GM23248 (cell line): ENCODE data around the gene ABCB11. TPM values are rescaled to one million over a fixed set of nuclear protein-coding genes. Genes with fewer than 3 reads are reported as not detected.

ENCODE experiments used
- DNase-seq: peaks from one replicate; pipeline ENCODE4 v3.0.0-alpha.2; 2015
- H2AFZ ChIP-seq: fragments of 200-600 bp; sonication (generic); 2 replicates; pipeline ENCODE4 v1.6.1; 2016; ENCODE audit warnings: antibody characterized with exemption
- H3F3A ChIP-seq: fragments of 200-600 bp; sonication (generic); 2 replicates; pipeline ENCODE4 v1.6.1; 2016; ENCODE audit warnings: mild to moderate bottlenecking, antibody characterized with exemption, mixed run types; ENCODE audit not compliant: insufficient read depth
- H3K27ac ChIP-seq: fragments of 200-600 bp; sonication (generic); 2 replicates; pipeline ENCODE4 v1.5.1; 2016; ENCODE audit warnings: mild to moderate bottlenecking
- H3K27me3 ChIP-seq: fragments of 200-600 bp; sonication (generic); replicated peaks from 2 replicates; pipeline ENCODE4 v1.6.1; 2016; ENCODE audit warnings: mild to moderate bottlenecking; ENCODE audit not compliant: insufficient read depth
- H3K36me3 ChIP-seq: fragments of 200-600 bp; sonication (generic); 2 replicates; pipeline ENCODE4 v1.6.1; 2016; ENCODE audit warnings: low read depth, mild to moderate bottlenecking
- H3K4me1 ChIP-seq: fragments of 200-600 bp; sonication (generic); 2 replicates; pipeline ENCODE4 v1.6.1; 2016; ENCODE audit warnings: mild to moderate bottlenecking; ENCODE audit not compliant: insufficient read depth
- H3K4me2 ChIP-seq: fragments of 200-600 bp; sonication (generic); one replicate; pipeline ENCODE4 v1.6.1; 2016; ENCODE audit warnings: mild to moderate bottlenecking; ENCODE audit not compliant: unreplicated experiment
- H3K4me3 ChIP-seq: fragments of 200-600 bp; sonication (generic); 2 replicates; pipeline ENCODE4 v1.5.1; 2016; ENCODE audit warnings: mild to moderate bottlenecking
- H3K79me2 ChIP-seq: fragments of 200-600 bp; sonication (generic); 2 replicates; pipeline ENCODE4 v1.6.1; 2016; ENCODE audit warnings: mild to moderate bottlenecking; ENCODE audit not compliant: insufficient read depth
- H3K9ac ChIP-seq: fragments of 200-600 bp; sonication (generic); 2 replicates; pipeline ENCODE4 v1.6.1; 2016; ENCODE audit warnings: mild to moderate bottlenecking
- H3K9me2 ChIP-seq: fragments of 200-600 bp; sonication (generic); 2 replicates; pipeline ENCODE4 v1.6.1; 2016; ENCODE audit warnings: mixed run types, mild to moderate bottlenecking, moderate library complexity; ENCODE audit not compliant: insufficient read depth
- H3K9me3 ChIP-seq: fragments of 200-600 bp; sonication (generic); one replicate; pipeline ENCODE4 v1.6.1; 2017; ENCODE audit warnings: low read depth
- H4K20me1 ChIP-seq: fragments of 200-600 bp; sonication (generic); 2 replicates; pipeline ENCODE4 v1.6.0; 2016; ENCODE audit not compliant: insufficient read depth
- EZH2 ChIP-seq: fragments of 200-600 bp; sonication (generic); IDR thresholded peaks from 2 replicates; pipeline ENCODE4 v1.6.1; 2018; ENCODE audit warnings: antibody characterized with exemption, mild to moderate bottlenecking; ENCODE audit not compliant: insufficient read depth, poor library complexity, severe bottlenecking
- EZH2phosphoT487 ChIP-seq: fragments of 200-600 bp; sonication (generic); IDR thresholded peaks from 2 replicates; pipeline ENCODE4 v1.6.1; 2018; ENCODE audit warnings: antibody characterized with exemption, moderate library complexity, mild to moderate bottlenecking, low read depth; ENCODE audit not compliant: insufficient read depth
- WGBS, 2 experiments: methylation state at CpG; one replicate each; pipeline ENCODE4 v1.1.6; 2015 to 2017; ENCODE audit warnings: low lambda C conversion rate in 2 of 2, low coverage in 1 of 2; ENCODE audit errors: missing lambda C conversion rate in 2 of 2; 5-methylcytosine and 5-hydroxymethylcytosine counted together
- in situ Hi-C: fragments of 300-500 bp; cut with MboI; formaldehyde crosslinking; loops from 2 replicates; pipeline ENCODE4 v1.15.0; 2020
- polyA plus RNA-seq: library from polyadenylated mRNA; unstranded; fragments of >200 nt; fragmentation: Nextera tagmentation; extraction: Ambion mirVana; gene quantifications from 2 replicates; pipeline ENCODE4 v1.2.1, GENCODE V29; 2016
- total RNA-seq: library from RNA; depleted of rRNA; stranded (reverse); fragments of >200 nt; shearing (Covaris generic); gene quantifications from 2 replicates; pipeline ENCODE4 v1.2.3, GENCODE V29; 2014

ABCB11 gene
- total and polyA plus RNA-seq, 2 experiments from 2014 or later: not detected

- Histone ChIP-seq H3K4me2 (no peak overlapping the region), H3K9me3 (no peaks in the 10 kb centered on the region), H2AFZ (no peak overlapping the region), H3K36me3 (no peaks in the 10 kb centered on the region), H4K20me1 (no peaks in the 10 kb centered on the region; the same call in 1 of the 2 replicates), H3K79me2 (no peaks in the 10 kb centered on the region), H3K9me2 (no peaks in the 10 kb centered on the region), H3K4me1 (peaks cover 6% of the 10 kb centered on the region; the same call in 1 of the 2 replicates), H3F3A (0 out of 2 replicates have a peak, but pooled peaks cover 4% of the 10 kb centered on the region), H3K9ac (no peak overlapping the region), H3K27me3 (no peaks in the 10 kb centered on the region), H3K27ac (no peak overlapping the region), H3K4me3 (no peak overlapping the region)
- no peak for DNase-seq
- in situ Hi-C loops: no loop called here
- TF ChIP-seq EZH2: no peak
- no peak for TF ChIP-seq EZH2phosphoT487
- 6 to 20% methylated on average over 3 of the region's 3 CpGs for WGBS, 2 experiments
These were observed 23.8 kb downstream of the ABCB11 start for GRCh38 chr2:169007356-169007755.

GRCh38 chr2:169006665-169007064 lies 24.5 kb downstream of the ABCB11 start:
- Histone ChIP-seq H3K27me3 (no peaks in the 10 kb centered on the region), H3K4me3 (no peak overlapping the region), H4K20me1 (no peaks in the 10 kb centered on the region), H2AFZ (no peak overlapping the region), H3K36me3 (no peaks in the 10 kb centered on the region), H3K4me2 (no peak overlapping the region), H3K4me1 (no peaks in the 10 kb centered on the region), H3K9ac (no peak overlapping the region), H3F3A (no peaks in the 10 kb centered on the region), H3K79me2 (no peaks in the 10 kb centered on the region), H3K9me2 (no peaks in the 10 kb centered on the region), H3K9me3 (no peaks in the 10 kb centered on the region), H3K27ac (no peak overlapping the region)
- 29 to 45% methylated on average over 5 of the region's 5 CpGs for WGBS, 2 experiments
- TF ChIP-seq EZH2 (no peak), EZH2phosphoT487 (no peak)
- DNase-seq: no peak
- in situ Hi-C loops: no loop called here

- no peaks in the 10 kb centered on the region for H3K9me2 ChIP-seq
- TF ChIP-seq EZH2phosphoT487: no peak
- TF ChIP-seq EZH2: no peak
- H3K9ac ChIP-seq: no peak overlapping the region
- H3F3A ChIP-seq: no peaks in the 10 kb centered on the region
- H3K4me3 ChIP-seq: no peak overlapping the region
- H3K27me3 ChIP-seq: no peaks in the 10 kb centered on the region
- H3K4me1 ChIP-seq: no peaks in the 10 kb centered on the region
- WGBS, 2 experiments: 25 to 32% methylated on average over 1 of the region's 1 CpG
- H3K27ac ChIP-seq: no peak overlapping the region
- in situ Hi-C loops: no loop called here
- no peaks in the 10 kb centered on the region for H3K79me2 ChIP-seq
- DNase-seq: no peak
- H3K9me3 ChIP-seq: no peaks in the 10 kb centered on the region
- no peak overlapping the region for H2AFZ ChIP-seq
- no peaks in the 10 kb centered on the region for H4K20me1 ChIP-seq
- H3K4me2 ChIP-seq: no peak overlapping the region
- H3K36me3 ChIP-seq: no peaks in the 10 kb centered on the region
These were observed 25.1 kb downstream of the ABCB11 start for GRCh38 chr2:169005994-169006393.

GRCh38 chr2:169005080-169005598 lies 26.0 kb downstream of the ABCB11 start:
- Histone ChIP-seq H3K9me3 (no peaks in the 10 kb centered on the region), H3K4me1 (no peaks in the 10 kb centered on the region), H3K4me2 (no peak overlapping the region), H2AFZ (no peak overlapping the region), H4K20me1 (no peaks in the 10 kb centered on the region), H3F3A (no peaks in the 10 kb centered on the region), H3K27ac (no peak overlapping the region), H3K9ac (no peak overlapping the region), H3K79me2 (no peaks in the 10 kb centered on the region), H3K27me3 (no peaks in the 10 kb centered on the region), H3K36me3 (no peaks in the 10 kb centered on the region), H3K9me2 (no peaks in the 10 kb centered on the region), H3K4me3 (no peak overlapping the region)
- WGBS, 2 experiments: 18 to 21% methylated on average over 4 of the region's 4 CpGs
- no peak for TF ChIP-seq EZH2
- no peak for TF ChIP-seq EZH2phosphoT487
- in situ Hi-C loops: no loop called here
- no peak for DNase-seq

GRCh38 chr2:169002161-169002738 lies 28.9 kb downstream of the ABCB11 start:
- Histone ChIP-seq H3K4me3 (no peak overlapping the region), H2AFZ (no peak overlapping the region), H3K27ac (no peak overlapping the region), H3K27me3 (no peaks in the 10 kb centered on the region), H3K9me3 (no peaks in the 10 kb centered on the region), H4K20me1 (no peaks in the 10 kb centered on the region), H3K9me2 (no peaks in the 10 kb centered on the region), H3F3A (no peaks in the 10 kb centered on the region), H3K4me1 (no peaks in the 10 kb centered on the region; the same call in 1 of the 2 replicates), H3K36me3 (no peaks in the 10 kb centered on the region), H3K79me2 (no peaks in the 10 kb centered on the region), H3K4me2 (no peak overlapping the region), H3K9ac (no peak overlapping the region)
- DNase-seq: no peak
- TF ChIP-seq EZH2phosphoT487 (no peak), EZH2 (no peak)
- WGBS, 2 experiments: 30 to 33% methylated on average over 3 of the region's 3 CpGs
- in situ Hi-C loops: no loop called here
